Measurements from ENCODE around the gene CA9. TPM values are rescaled to one million over a fixed set of nuclear protein-coding genes. Genes with fewer than 3 reads are reported as not detected.
A peak's percentile ranks its signal among the peaks of the same experiment; 100 is the strongest.

Gene CA9
- total and polyA plus RNA-seq, 4 donors, result 0.88 to 2.4 (median 1.3) TPM

DNA sequence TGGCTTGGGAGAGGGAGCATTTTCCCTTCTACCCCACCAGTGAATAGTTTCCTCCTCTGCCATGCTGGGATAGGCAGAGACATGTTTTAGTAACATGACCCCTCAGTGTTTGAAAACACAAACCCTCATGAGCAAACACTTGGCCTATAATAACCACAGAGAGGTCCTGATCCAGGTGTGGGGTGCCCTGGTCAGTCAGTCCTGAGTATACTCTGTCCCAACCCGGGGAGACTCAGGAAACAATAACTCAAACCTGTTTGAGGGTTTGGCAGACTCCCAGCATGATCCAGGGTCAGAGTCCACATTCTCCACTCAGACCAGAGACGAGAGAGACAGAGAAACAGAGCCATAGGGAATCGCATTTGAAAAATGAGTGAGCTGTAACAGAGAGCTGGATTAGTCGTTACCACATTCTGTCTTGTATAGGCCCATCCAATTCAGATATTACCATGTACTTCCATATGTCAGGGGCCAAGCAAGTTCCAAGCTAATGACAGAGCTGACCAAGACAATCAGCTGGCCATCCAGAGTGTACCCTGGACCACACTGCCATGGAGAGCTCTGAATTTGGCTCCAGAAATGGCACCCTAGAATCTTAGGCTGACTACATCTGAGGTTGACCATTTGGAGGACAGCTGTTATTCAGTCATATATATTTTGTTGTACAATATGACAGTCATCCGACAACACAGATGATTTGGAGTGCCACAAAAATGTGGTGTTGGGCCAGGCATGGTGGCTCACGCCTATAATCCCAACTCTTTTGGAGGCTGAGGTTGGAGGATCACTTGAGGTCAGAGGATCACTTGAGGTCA, 4.2 kb upstream of the CA9 start:
- Histone ChIP-seq H3K27me3 (ENCODE audit: control insufficient read depth in 3 of 3, insufficient read depth in 3 of 3, low read length in 2 of 3) (no peaks in the 10 kb centered on the region), H3K27ac (ENCODE audit: low read depth in 1 of 2, low read length in 1 of 2) (no peak overlapping the region), H3K9me3 (ENCODE audit: control insufficient read depth in 4 of 4, insufficient read depth in 3 of 4, low read length in 3 of 4) (peaks cover 0 to 1% (median 0%) of the 10 kb centered on the region in 4 donors), H3K9ac (ENCODE audit: insufficient read depth in 1 of 2, low read length in 2 of 2) (no peak overlapping the region), H3K4me1 (ENCODE audit: control insufficient read depth in 5 of 5, insufficient read depth in 5 of 5, low read length in 5 of 5) (peaks cover 0 to 17% (median 0%) of the 10 kb centered on the region in 5 donors), H3K4me3 (no peak overlapping the region), H3K36me3 (ENCODE audit: control insufficient read depth in 4 of 4, insufficient read depth in 4 of 4, low read length in 4 of 4) (no peaks in the 10 kb centered on the region)
- WGBS, 2 donors, result 66 to 81% methylated on average over 6 of the region's 6 CpGs
- ATAC-seq (ENCODE audit: insufficient read depth, low FRiP score) (no peak), DNase-seq (no peak)
- TF ChIP-seq, protein P1, sequence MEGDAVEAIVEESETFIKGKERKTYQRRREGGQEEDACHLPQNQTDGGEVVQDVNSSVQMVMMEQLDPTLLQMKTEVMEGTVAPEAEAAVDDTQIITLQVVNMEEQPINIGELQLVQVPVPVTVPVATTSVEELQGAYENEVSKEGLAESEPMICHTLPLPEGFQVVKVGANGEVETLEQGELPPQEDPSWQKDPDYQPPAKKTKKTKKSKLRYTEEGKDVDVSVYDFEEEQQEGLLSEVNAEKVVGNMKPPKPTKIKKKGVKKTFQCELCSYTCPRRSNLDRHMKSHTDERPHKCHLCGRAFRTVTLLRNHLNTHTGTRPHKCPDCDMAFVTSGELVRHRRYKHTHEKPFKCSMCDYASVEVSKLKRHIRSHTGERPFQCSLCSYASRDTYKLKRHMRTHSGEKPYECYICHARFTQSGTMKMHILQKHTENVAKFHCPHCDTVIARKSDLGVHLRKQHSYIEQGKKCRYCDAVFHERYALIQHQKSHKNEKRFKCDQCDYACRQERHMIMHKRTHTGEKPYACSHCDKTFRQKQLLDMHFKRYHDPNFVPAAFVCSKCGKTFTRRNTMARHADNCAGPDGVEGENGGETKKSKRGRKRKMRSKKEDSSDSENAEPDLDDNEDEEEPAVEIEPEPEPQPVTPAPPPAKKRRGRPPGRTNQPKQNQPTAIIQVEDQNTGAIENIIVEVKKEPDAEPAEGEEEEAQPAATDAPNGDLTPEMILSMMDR (IDR thresholded peaks at IDR 0.05; ENCODE audit: control extremely low read depth, extremely low read depth), result no peak

DNA sequence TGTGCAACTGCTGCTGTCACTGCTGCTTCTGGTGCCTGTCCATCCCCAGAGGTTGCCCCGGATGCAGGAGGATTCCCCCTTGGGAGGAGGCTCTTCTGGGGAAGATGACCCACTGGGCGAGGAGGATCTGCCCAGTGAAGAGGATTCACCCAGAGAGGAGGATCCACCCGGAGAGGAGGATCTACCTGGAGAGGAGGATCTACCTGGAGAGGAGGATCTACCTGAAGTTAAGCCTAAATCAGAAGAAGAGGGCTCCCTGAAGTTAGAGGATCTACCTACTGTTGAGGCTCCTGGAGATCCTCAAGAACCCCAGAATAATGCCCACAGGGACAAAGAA, 265 bp downstream of the CA9 start:
- ATAC-seq (ENCODE audit: insufficient read depth, low FRiP score), result no peak
- no peak for DNase-seq
- Histone ChIP-seq H3K27ac (ENCODE audit: low read depth in 1 of 2, low read length in 1 of 2) (no peak overlapping the region), H3K9ac (ENCODE audit: insufficient read depth in 1 of 2, low read length in 2 of 2) (no peak overlapping the region), H3K4me1 (ENCODE audit: control insufficient read depth in 5 of 5, insufficient read depth in 5 of 5, low read length in 5 of 5) (peaks cover 0 to 10% (median 5%) of the 10 kb centered on the region in 5 donors), H3K9me3 (ENCODE audit: control insufficient read depth in 4 of 4, insufficient read depth in 3 of 4, low read length in 3 of 4) (no peaks in the 10 kb centered on the region), H3K27me3 (ENCODE audit: control insufficient read depth in 3 of 3, insufficient read depth in 3 of 3, low read length in 2 of 3) (no peaks in the 10 kb centered on the region), H3K4me3 (no peak overlapping the region), H3K36me3 (ENCODE audit: control insufficient read depth in 4 of 4, insufficient read depth in 4 of 4, low read length in 4 of 4) (no peaks in the 10 kb centered on the region)
- TF ChIP-seq, protein P1 (IDR thresholded peaks at IDR 0.05; ENCODE audit: control extremely low read depth, extremely low read depth), result no peak
- WGBS, 2 donors, result 83 to 93% methylated on average over 3 of the region's 3 CpGs

DNA sequence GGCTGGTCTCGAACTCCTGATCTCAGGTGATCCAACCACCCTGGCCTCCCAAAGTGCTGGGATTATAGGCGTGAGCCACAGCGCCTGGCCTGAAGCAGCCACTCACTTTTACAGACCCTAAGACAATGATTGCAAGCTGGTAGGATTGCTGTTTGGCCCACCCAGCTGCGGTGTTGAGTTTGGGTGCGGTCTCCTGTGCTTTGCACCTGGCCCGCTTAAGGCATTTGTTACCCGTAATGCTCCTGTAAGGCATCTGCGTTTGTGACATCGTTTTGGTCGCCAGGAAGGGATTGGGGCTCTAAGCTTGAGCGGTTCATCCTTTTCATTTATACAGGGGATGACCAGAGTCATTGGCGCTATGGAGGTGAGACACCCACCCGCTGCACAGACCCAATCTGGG, 1.5 kb downstream of the CA9 start:
- WGBS, 2 donors, result 52 to 55% methylated on average over 13 of the region's 13 CpGs

More for the DNA sequence above, 1.5 kb downstream of the CA9 start:
- Histone ChIP-seq H3K9me3 (ENCODE audit: control insufficient read depth in 4 of 4, insufficient read depth in 3 of 4, low read length in 3 of 4) (no peaks in the 10 kb centered on the region), H3K36me3 (ENCODE audit: control insufficient read depth in 4 of 4, insufficient read depth in 4 of 4, low read length in 4 of 4) (no peaks in the 10 kb centered on the region), H3K4me1 (ENCODE audit: control insufficient read depth in 5 of 5, insufficient read depth in 5 of 5, low read length in 5 of 5) (peaks cover 0 to 10% (median 5%) of the 10 kb centered on the region in 5 donors), H3K27me3 (ENCODE audit: control insufficient read depth in 3 of 3, insufficient read depth in 3 of 3, low read length in 2 of 3) (no peaks in the 10 kb centered on the region), H3K9ac (ENCODE audit: insufficient read depth in 1 of 2, low read length in 2 of 2) (peak overlapping the region; percentile 39 to 70), H3K4me3 (no peak overlapping the region), H3K27ac (ENCODE audit: low read depth in 1 of 2, low read length in 1 of 2) (no peak overlapping the region)
- TF ChIP-seq, protein P1 (IDR thresholded peaks at IDR 0.05; ENCODE audit: control extremely low read depth, extremely low read depth), result no peak
- ATAC-seq (ENCODE audit: insufficient read depth, low FRiP score), result no peak
- no peak for DNase-seq
